ENCODE results near the gene S100A8. TPM values are rescaled to one million over a fixed set of nuclear protein-coding genes. Genes with fewer than 3 reads are reported as not detected.
A peak's percentile ranks its signal among the peaks of the same experiment; 100 is the strongest.
"Not testable (repeated sequence)": the region's sequence is repeated elsewhere in the genome, so short reads cannot be mapped to it uniquely, and the experiment has no call there.

S100A8 gene
- polyA plus RNA-seq, 3 donors from 2014 or later: 20.3 to 43.5 (median 40.3) TPM

GRCh38 chr1:153348511-153349362 lies 42.1 kb downstream of the S100A8 start, which contains the start of gene PGLYRP4:
TSS of gene PGLYRP4 (minus strand) at chr1:153348841. CDS start at chr1:153347932, 909 bp downstream.
- H3K9me3 Mint-ChIP-seq: no peaks in the 10 kb centered on the region
- DNase-seq: no peak
- H3K4me3 Mint-ChIP-seq: no peak within 1 kb of the TSS
- peaks cover 15 to 17% of the 10 kb centered on the region in 2 donors for H3K4me1 Mint-ChIP-seq
- no peaks in the 10 kb centered on the region for H3K36me3 Mint-ChIP-seq
- H3K27ac Mint-ChIP-seq: no peak within 1 kb of the TSS
- peaks cover 15 to 17% (median 15%) of the 10 kb centered on the region in 3 donors for H3K27me3 Mint-ChIP-seq (ENCODE audit: low read depth in 3 of 3)

GRCh38 chr1:153347856-153348255 lies 43.0 kb downstream of the S100A8 start:
- peaks cover 15 to 19% (median 15%) of the 10 kb centered on the region in 3 donors for H3K27me3 Mint-ChIP-seq (ENCODE audit: low read depth in 3 of 3)
- H3K36me3 Mint-ChIP-seq: no peaks in the 10 kb centered on the region
- H3K4me1 Mint-ChIP-seq: peaks cover 15 to 17% of the 10 kb centered on the region in 2 donors
- no peak overlapping the region for H3K4me3 Mint-ChIP-seq
- no peak for DNase-seq
- H3K27ac Mint-ChIP-seq: no peak overlapping the region
- no peaks in the 10 kb centered on the region for H3K9me3 Mint-ChIP-seq

- not testable (repeated sequence) for DNase-seq, H3K27ac Mint-ChIP-seq, H3K9me3 Mint-ChIP-seq, H3K4me3 Mint-ChIP-seq, H3K36me3 Mint-ChIP-seq
- peaks cover 15 to 17% of the 10 kb centered on the region in 2 donors for H3K4me1 Mint-ChIP-seq
- peaks cover 14 to 20% (median 15%) of the 10 kb centered on the region in 3 donors for H3K27me3 Mint-ChIP-seq (ENCODE audit: low read depth in 3 of 3)
These were observed 43.8 kb downstream of the S100A8 start for GRCh38 chr1:153347049-153347448.

- Mint-ChIP-seq H3K36me3 (no peaks in the 10 kb centered on the region), H3K27ac (no peak overlapping the region), H3K4me3 (peak overlapping the region in 2 of 5 donors; percentile 19 to 34), H3K4me1 (peaks cover 15 to 17% of the 10 kb centered on the region in 2 donors), H3K9me3 (no peaks in the 10 kb centered on the region), H3K27me3 (ENCODE audit: low read depth in 3 of 3) (peaks cover 14 to 20% (median 17%) of the 10 kb centered on the region in 3 donors)
- DNase-seq: no peak
These were observed 44.7 kb downstream of the S100A8 start for GRCh38 chr1:153346077-153346723.

- Mint-ChIP-seq H3K36me3 (no peaks in the 10 kb centered on the region), H3K27ac (no peak overlapping the region), H3K4me3 (peak overlapping the region in 2 of 5 donors; percentile 19 to 34), H3K9me3 (no peaks in the 10 kb centered on the region), H3K4me1 (peaks cover 15 to 17% of the 10 kb centered on the region in 2 donors), H3K27me3 (ENCODE audit: low read depth in 3 of 3) (peaks cover 16 to 20% (median 19%) of the 10 kb centered on the region in 3 donors)
- no peak for DNase-seq
These were observed 45.4 kb downstream of the S100A8 start for GRCh38 chr1:153345187-153346076.

GRCh38 chr1:153344718-153345025 lies 46.2 kb downstream of the S100A8 start:
- Mint-ChIP-seq H3K4me1 (peaks cover 19 to 20% of the 10 kb centered on the region in 2 donors), H3K27ac (no peak overlapping the region), H3K4me3 (no peak overlapping the region), H3K27me3 (ENCODE audit: low read depth in 3 of 3) (peaks cover 16 to 20% (median 20%) of the 10 kb centered on the region in 3 donors), H3K9me3 (no peaks in the 10 kb centered on the region), H3K36me3 (no peaks in the 10 kb centered on the region)
- DNase-seq: no peak

- H3K9me3 Mint-ChIP-seq: no peaks in the 10 kb centered on the region
- H3K36me3 Mint-ChIP-seq: no peaks in the 10 kb centered on the region
- peaks cover 20% of the 10 kb centered on the region in 2 donors for H3K4me1 Mint-ChIP-seq
- no peak for DNase-seq
- H3K27me3 Mint-ChIP-seq (ENCODE audit: low read depth in 3 of 3): peaks cover 16 to 20% (median 19%) of the 10 kb centered on the region in 3 donors
- H3K27ac Mint-ChIP-seq: no peak overlapping the region
- no peak overlapping the region for H3K4me3 Mint-ChIP-seq
These were observed 46.8 kb downstream of the S100A8 start for GRCh38 chr1:153343811-153344717.

- DNase-seq: no peak
- Mint-ChIP-seq H3K4me1 (peaks cover 20% of the 10 kb centered on the region in 2 donors), H3K4me3 (no peak overlapping the region), H3K27ac (no peak overlapping the region), H3K36me3 (no peaks in the 10 kb centered on the region), H3K27me3 (ENCODE audit: low read depth in 3 of 3) (peaks cover 18 to 19% (median 19%) of the 10 kb centered on the region in 3 donors), H3K9me3 (no peaks in the 10 kb centered on the region)
These were observed 47.7 kb downstream of the S100A8 start for GRCh38 chr1:153343040-153343681.

- H3K36me3 Mint-ChIP-seq: no peaks in the 10 kb centered on the region
- H3K4me3 Mint-ChIP-seq: no peak overlapping the region
- H3K9me3 Mint-ChIP-seq: no peaks in the 10 kb centered on the region
- peaks cover 15 to 16% (median 16%) of the 10 kb centered on the region in 3 donors for H3K27me3 Mint-ChIP-seq (ENCODE audit: low read depth in 3 of 3)
- no peak overlapping the region for H3K27ac Mint-ChIP-seq
- no peak for DNase-seq
- peaks cover 20% of the 10 kb centered on the region in 2 donors for H3K4me1 Mint-ChIP-seq
These were observed 48.7 kb downstream of the S100A8 start for GRCh38 chr1:153342178-153342577.

GRCh38 chr1:153341431-153341934 lies 49.4 kb downstream of the S100A8 start:
- H3K27ac Mint-ChIP-seq: no peak overlapping the region
- no peak overlapping the region for H3K4me3 Mint-ChIP-seq
- peaks cover 13 to 16% (median 13%) of the 10 kb centered on the region in 3 donors for H3K27me3 Mint-ChIP-seq (ENCODE audit: low read depth in 3 of 3)
- H3K9me3 Mint-ChIP-seq: no peaks in the 10 kb centered on the region
- no peaks in the 10 kb centered on the region for H3K36me3 Mint-ChIP-seq
- peaks cover 17% of the 10 kb centered on the region in 2 donors for H3K4me1 Mint-ChIP-seq
- no peak for DNase-seq

- Mint-ChIP-seq H3K4me1 (peaks cover 6% of the 10 kb centered on the region in 2 donors), H3K4me3 (no peak overlapping the region), H3K27me3 (ENCODE audit: low read depth in 3 of 3) (peaks cover 12 to 15% (median 13%) of the 10 kb centered on the region in 3 donors), H3K36me3 (no peaks in the 10 kb centered on the region), H3K9me3 (no peaks in the 10 kb centered on the region), H3K27ac (no peak overlapping the region)
- no peak for DNase-seq
These were observed 50.5 kb downstream of the S100A8 start for GRCh38 chr1:153340356-153340755.
